Smooth muscle cell of the pulmonary artery (primary cell): ENCODE measurements around the gene EIF4G1. TPM values are rescaled to one million over a fixed set of nuclear protein-coding genes. Genes with fewer than 3 reads are reported as not detected.

ENCODE experiments used
- total RNA-seq: library from RNA; depleted of rRNA; stranded (reverse); fragments of >200 nt; gene quantifications from 2 replicates; pipeline ENCODE4 v1.2.3, GENCODE V29; 2014

Gene EIF4G1, protein sequence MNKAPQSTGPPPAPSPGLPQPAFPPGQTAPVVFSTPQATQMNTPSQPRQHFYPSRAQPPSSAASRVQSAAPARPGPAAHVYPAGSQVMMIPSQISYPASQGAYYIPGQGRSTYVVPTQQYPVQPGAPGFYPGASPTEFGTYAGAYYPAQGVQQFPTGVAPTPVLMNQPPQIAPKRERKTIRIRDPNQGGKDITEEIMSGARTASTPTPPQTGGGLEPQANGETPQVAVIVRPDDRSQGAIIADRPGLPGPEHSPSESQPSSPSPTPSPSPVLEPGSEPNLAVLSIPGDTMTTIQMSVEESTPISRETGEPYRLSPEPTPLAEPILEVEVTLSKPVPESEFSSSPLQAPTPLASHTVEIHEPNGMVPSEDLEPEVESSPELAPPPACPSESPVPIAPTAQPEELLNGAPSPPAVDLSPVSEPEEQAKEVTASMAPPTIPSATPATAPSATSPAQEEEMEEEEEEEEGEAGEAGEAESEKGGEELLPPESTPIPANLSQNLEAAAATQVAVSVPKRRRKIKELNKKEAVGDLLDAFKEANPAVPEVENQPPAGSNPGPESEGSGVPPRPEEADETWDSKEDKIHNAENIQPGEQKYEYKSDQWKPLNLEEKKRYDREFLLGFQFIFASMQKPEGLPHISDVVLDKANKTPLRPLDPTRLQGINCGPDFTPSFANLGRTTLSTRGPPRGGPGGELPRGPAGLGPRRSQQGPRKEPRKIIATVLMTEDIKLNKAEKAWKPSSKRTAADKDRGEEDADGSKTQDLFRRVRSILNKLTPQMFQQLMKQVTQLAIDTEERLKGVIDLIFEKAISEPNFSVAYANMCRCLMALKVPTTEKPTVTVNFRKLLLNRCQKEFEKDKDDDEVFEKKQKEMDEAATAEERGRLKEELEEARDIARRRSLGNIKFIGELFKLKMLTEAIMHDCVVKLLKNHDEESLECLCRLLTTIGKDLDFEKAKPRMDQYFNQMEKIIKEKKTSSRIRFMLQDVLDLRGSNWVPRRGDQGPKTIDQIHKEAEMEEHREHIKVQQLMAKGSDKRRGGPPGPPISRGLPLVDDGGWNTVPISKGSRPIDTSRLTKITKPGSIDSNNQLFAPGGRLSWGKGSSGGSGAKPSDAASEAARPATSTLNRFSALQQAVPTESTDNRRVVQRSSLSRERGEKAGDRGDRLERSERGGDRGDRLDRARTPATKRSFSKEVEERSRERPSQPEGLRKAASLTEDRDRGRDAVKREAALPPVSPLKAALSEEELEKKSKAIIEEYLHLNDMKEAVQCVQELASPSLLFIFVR (N-terminal part only)
- total RNA-seq, result 496 and 598 TPM in 2 replicates

DNA sequence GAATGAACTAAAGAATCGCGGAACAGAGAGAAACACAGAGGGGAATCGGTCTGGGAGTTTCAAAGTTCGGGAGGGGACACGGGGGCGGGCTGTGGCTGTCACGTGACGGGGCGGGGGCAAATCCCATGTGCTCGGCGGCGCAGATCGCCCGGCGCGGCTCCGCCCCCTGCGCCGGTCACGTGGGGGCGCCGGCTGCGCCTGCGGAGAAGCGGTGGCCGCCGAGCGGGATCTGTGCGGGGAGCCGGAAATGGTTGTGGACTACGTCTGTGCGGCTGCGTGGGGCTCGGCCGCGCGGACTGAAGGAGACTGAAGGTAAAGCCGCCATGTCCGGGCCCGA lies at the start of gene EIF4G1:
Gene EIF4G1, plus strand, starts transcription at position 244 of the 337 bp plus-strand sequence. CDS start 1,191 bp downstream, outside the sequence.

DNA sequence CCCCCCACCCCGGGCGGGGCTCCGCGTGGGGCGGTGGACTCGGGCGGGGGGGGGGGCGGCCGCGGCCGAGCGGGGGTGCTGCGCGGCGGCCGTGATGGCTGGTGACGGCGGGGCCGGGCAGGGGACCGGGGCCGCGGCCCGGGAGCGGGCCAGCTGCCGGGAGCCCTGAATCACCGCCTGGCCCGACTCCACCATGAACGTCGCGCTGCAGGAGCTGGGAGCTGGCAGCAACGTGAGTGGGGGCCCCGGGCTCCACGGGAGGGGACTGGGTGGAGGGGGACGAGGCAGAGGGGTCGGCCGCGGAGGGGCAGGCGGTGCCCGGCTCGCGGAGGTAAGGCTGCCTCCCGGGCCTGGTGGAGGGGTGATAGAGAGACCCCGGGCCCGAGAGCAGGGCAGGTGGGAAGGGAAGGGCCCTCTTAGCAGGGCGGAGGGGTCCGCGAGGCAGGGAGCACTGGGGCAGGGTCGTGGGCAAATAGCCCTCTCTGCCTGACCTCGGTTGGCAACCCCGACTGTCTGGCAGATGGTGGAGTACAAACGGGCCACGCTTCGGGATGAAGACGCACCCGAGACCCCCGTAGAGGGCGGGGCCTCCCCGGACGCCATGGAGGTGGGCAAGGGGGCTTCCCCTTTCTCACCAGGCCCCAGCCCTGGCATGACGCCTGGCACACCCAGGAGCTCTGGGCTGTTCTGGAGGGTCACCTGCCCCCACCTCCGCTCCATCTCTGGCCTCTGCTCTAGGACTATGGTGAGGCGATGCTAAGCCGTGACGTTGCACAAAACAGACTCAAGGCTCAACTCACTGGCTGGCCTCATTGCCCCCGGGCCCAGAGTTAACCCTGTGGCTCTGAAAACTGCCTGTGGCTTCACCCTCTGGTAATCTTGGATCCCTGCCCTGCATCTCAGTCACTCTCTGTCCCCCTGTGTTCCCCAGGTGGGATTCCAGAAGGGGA lies 38.2 kb upstream of the EIF4G1 start, which contains the start of gene ECE2:
Gene ECE2, plus strand, starts transcription at position 62 of the 950 bp plus-strand sequence. Its CDS starts 132 bp downstream, at position 194.

DNA sequence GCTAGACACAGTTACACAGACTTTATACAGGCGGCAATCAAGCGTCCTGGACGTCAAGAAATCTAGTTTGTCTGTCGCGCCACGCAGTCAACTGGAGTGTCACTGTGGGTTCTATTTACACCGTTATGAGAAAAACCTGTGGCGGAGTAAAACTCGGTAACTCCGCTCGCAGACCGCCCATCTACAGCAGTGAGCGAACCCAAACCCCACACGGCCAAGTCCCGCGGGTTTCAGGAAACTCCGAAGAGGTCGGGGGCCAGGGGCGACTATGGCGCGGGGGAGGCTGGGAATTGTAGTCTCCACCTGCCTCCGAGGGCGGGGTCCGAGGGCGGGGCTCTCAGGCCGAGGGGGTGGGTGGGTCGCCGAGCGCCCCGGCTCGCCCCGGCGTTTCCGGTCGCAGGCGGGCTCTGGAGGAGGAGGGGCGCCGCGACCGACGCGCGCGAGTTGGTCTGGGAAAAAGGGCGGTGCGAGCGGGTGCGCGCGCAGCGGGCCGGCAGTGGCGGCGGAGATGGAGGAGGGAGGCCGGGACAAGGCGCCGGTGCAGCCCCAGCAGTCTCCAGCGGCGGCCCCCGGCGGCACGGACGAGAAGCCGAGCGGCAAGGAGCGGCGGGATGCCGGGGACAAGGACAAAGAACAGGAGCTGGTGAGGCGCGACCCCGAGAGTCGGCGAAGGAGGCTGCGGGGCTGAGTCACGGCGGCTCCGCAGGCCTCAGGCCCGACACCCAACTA lies 15.5 kb upstream of the EIF4G1 start, which contains the start of gene PSMD2:
Gene PSMD2, plus strand, starts transcription at position 483 of the 729 bp plus-strand sequence. Its CDS starts 26 bp downstream, at position 509.

DNA sequence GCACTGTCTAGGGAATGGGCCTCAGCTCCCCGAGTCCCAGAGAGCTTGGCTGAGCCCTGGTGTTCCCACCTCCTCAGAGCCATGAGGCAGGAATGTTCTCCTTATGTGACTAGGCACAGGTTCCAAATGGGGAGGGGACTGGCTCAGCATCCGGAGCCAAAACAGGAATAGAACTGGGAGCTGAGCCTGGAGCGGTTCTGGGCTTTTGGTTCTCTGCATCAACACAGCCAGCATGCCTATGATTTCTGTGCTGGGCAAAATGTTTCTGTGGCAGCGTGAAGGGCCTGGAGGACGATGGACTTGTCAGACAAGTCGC lies 23.0 kb downstream of the EIF4G1 start, which contains the start of gene FAM131A:
Gene FAM131A, plus strand, starts transcription at position 202 of the 316 bp plus-strand sequence. Its CDS starts 31 bp downstream, at position 233.

DNA sequence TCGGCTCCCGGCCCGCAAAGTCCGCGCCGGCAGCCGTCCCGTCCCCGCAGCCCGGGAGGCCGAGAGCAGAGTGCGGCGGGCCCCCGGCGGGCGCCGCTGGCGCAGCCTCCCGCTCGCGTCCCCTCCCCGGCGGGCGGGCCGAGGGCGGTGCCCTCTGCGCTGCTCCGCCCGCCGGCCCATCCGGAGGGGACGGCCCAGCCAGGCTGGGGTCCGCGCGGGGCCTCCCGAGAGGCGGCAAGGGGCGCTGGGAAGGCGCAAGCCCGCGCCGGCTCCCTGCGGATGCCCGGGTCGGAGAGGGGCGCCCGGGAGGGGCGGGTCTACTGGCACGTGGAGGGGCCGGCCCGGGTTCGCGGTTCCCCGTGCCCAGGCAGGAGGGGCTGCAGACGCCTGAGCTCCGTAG lies 47.1 kb downstream of the EIF4G1 start, which contains the start of the genes CLCN2 and POLR2H:
Gene CLCN2, minus strand, starts transcription at position 74 of the 400 bp plus-strand sequence. CDS start 126 bp downstream, outside the sequence.
Gene POLR2H, plus strand, starts transcription at position 179 of the 400 bp plus-strand sequence. CDS start 1,783 bp downstream, outside the sequence.

DNA sequence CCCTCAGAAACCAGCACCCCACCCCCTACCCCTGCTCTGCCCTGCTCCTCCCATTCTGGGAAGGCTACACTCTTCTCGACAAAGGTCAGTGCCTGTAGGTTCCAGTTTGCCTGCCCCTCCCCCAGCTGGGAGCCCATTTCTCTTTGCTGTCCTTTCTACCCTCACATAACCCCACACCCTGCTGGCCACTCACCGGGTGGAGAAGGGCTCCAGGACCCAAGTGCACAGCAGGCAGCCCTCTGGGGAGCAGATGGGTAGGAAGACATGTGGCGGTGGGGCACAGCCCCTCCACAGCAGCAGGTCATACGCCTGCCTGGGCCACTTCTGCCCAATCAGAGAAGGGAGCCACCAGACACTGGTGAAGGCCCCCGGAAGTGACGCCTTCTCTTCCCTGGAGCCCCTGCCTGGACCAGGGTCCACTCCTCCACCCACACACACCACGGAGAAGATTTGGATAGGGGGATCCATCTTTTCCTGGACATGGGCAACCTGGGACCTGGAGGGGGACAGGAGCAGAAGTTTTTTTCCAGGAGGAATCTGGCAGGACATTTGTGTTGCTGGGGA lies 63.6 kb downstream of the EIF4G1 start, which contains the start of gene THPO:
Gene THPO, minus strand, starts transcription at position 326 of the 564 bp plus-strand sequence. CDS start 1,948 bp downstream, outside the sequence.

DNA sequence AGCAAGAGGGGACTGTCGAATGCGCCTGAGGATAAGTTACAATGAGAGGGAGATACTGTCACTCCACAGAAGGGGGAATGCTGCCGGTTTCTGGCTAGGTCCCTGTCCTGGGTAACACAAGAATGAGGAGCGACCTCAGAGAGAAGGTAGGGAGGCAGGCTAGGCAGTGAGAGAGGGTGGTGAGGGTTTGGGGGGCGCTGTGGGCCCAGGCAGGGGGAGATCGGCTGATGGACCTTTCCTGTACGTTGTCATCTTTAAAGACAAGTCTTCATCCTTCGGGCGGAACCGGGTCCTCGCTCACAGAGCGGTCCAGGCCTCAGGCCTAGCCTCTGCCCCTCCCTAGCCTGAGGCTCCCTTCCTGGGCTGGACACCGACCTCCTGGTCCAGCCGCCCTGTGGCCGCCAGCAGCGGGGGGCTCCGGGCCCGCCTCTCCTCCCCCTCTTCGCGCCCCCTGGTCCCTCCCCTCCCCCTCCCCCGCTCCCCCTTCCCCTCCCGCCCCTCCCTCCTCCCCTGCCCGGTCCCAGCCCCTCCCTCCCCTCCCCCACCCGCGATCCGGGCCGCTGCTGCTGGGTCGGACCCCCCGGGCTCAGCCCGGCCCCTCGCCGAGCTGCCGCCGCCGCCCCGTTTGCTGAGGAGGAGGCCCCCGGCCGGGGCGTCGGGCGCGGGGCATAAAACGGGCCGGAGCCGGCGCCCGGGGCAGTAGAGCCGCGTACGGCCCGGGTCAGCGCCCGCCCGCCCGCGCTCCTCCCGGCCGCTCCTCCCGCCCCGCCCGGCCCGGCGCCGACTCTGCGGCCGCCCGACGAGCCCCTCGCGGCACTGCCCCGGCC lies 65.2 kb downstream of the EIF4G1 start, which contains the start of gene CHRD:
Gene CHRD, plus strand, starts transcription at position 697 of the 827 bp plus-strand sequence. CDS start 265 bp downstream, outside the sequence.

Other genes with a start within 250 kb of the EIF4G1 start
- gene HTR3E, start 217.5 kb upstream of the EIF4G1 start, total RNA-seq, result not detected in 2 replicates
- gene EIF2B5, start 179.2 kb upstream of the EIF4G1 start, total RNA-seq, result 27.0 and 27.2 TPM in 2 replicates
- gene DVL3, start 159.2 kb upstream of the EIF4G1 start, total RNA-seq, result 45.7 and 57.3 TPM in 2 replicates
- gene AP2M1, start 139.8 kb upstream of the EIF4G1 start, total RNA-seq, result 363 and 399 TPM in 2 replicates
- 64.6 and 69.0 TPM in 2 replicates for gene ABCF3, start 128.4 kb upstream of the EIF4G1 start, total RNA-seq
- 0.03 and 0.52 TPM in 2 replicates for gene VWA5B2, start 85.0 kb upstream of the EIF4G1 start, total RNA-seq
- gene ALG3, start 65.6 kb upstream of the EIF4G1 start, total RNA-seq, result 43.6 and 51.5 TPM in 2 replicates
- gene EEF1AKMT4, start 64.9 kb upstream of the EIF4G1 start, total RNA-seq, result 2.2 and 2.9 TPM in 2 replicates
- gene CAMK2N2, start 53.1 kb upstream of the EIF4G1 start, total RNA-seq, result 0.13 TPM in 2 replicates
- gene ECE2, start 38.6 kb upstream of the EIF4G1 start, total RNA-seq, result 0.17 TPM in 1 of 2 replicates, not detected in the other
- gene PSMD2, start 15.4 kb upstream of the EIF4G1 start, total RNA-seq, result 314 and 468 TPM in 2 replicates
- gene FAM131A, start 23.0 kb downstream of the EIF4G1 start, total RNA-seq, result 26.5 and 44.6 TPM in 2 replicates
- 3.3 and 4.4 TPM in 2 replicates for gene CLCN2, start 47.0 kb downstream of the EIF4G1 start, total RNA-seq
- gene POLR2H, start 47.1 kb downstream of the EIF4G1 start, total RNA-seq, result 54.1 and 55.5 TPM in 2 replicates
- 0.10 and 0.46 TPM in 2 replicates for gene THPO, start 63.6 kb downstream of the EIF4G1 start, total RNA-seq
- gene CHRD, start 65.4 kb downstream of the EIF4G1 start, total RNA-seq, result 1.5 and 10.9 TPM in 2 replicates
- gene EPHB3, start 247.2 kb downstream of the EIF4G1 start, total RNA-seq, result 3.8 and 6.9 TPM in 2 replicates